HCT116 (cell line): ENCODE measurements around the gene ADGRA1. TPM values are rescaled to one million over a fixed set of nuclear protein-coding genes. Genes with fewer than 3 reads are reported as not detected.

Experiments used
- ATAC-seq: fragments of 200-7000 bp; cut with Tn5 transposase; 2 replicates; pipeline ENCODE4 v1.9.1; 2020; ENCODE audit warnings: mild to moderate bottlenecking, moderate library complexity
- BruUV-seq: library from RNA; stranded (reverse); fragments of 400-500 nt; replicated peaks from 2 replicates; lab custom pipeline; 2021; lab: Mats Ljungman, UMichigan
- CTCF ChIA-PET: fragments of 300-600 bp; sonication (Branson Sonifier 250); formaldehyde crosslinking; loops from one replicate; lab custom pipeline; 2021; ENCODE audit warnings: antibody characterized with exemption; lab: Charles Lee
- POLR2A ChIA-PET: fragments of 300-600, 350-600 bp; sonication (Branson Sonifier 250); formaldehyde crosslinking; loops from one replicate; lab custom pipeline; 2021; ENCODE audit warnings: antibody characterized with exemption; lab: Charles Lee
- RAD21 ChIA-PET, 2 experiments: fragments of 300-600 bp; sonication (Branson Sonifier 250); formaldehyde crosslinking; loops; one replicate each; lab custom pipeline; 2023; ENCODE audit warnings: low total read pairs in 2 of 2; ENCODE audit not compliant: uncharacterized antibody in 2 of 2, unreplicated experiment in 2 of 2, low non-redundant PET in 1 of 2; lab: Charles Lee
- DNase-seq: peaks from one replicate; pipeline ENCODE4 v3.0.0-alpha.2; 2010; ENCODE audit warnings: low read depth, low spot score
- H2AFZ ChIP-seq: fragments of 200-600 bp; shearing (Covaris generic), sonication (generic); 2 replicates; pipeline ENCODE4 v1.6.1; 2017; ENCODE audit warnings: low read depth, mixed run types, mixed read lengths, antibody characterized with exemption, low read length; ENCODE audit not compliant: poor library complexity, severe bottlenecking
- H3K27ac ChIP-seq: 2 replicates; pipeline ENCODE4 v1.5.1; 2012; ENCODE audit warnings: low read depth, low read length
- H3K27me3 ChIP-seq: fragments of 200-600 bp; sonication (generic); 2 replicates; pipeline ENCODE4 v1.6.1; 2016; ENCODE audit warnings: mixed run types, low read length, mixed read lengths; ENCODE audit not compliant: insufficient read depth
- H3K36me3 ChIP-seq, 2 experiments: fragments of 200-500 bp in 1 of 2; fragments of 200-600 bp in 1 of 2; sonication (Bioruptor generic) in 1 of 2; sonication (generic) in 1 of 2; 2 replicates each; pipeline versions ENCODE4 v1.5.1 to v1.6.1; 2014 to 2016; ENCODE audit warnings: low read length in 2 of 2, inconsistent platforms in 1 of 2, mixed read lengths in 1 of 2, mixed run types in 1 of 2; ENCODE audit not compliant: insufficient read depth in 2 of 2, control insufficient read depth in 1 of 2
- H3K4me1 ChIP-seq, 2 experiments: fragments of 200-600 bp in 1 of 2; sonication (generic) in 1 of 2; 2 replicates each; pipeline versions ENCODE4 v1.5.1 to v1.6.1; 2012 to 2017; ENCODE audit warnings: low read length in 2 of 2, inconsistent platforms in 1 of 2, mild to moderate bottlenecking in 1 of 2, mixed read lengths in 1 of 2, mixed run types in 1 of 2, moderate library complexity in 1 of 2; ENCODE audit not compliant: insufficient read depth in 2 of 2, control insufficient read depth in 1 of 2
- H3K4me2 ChIP-seq: fragments of 200-600 bp; sonication (generic); 2 replicates; pipeline ENCODE4 v1.6.1; 2017; ENCODE audit warnings: mixed run types, low read length, mixed read lengths
- H3K4me3 ChIP-seq, 2 experiments: fragments of 200-600 bp in 1 of 2; sonication (generic) in 1 of 2; replicated peaks in 1 of 2; 2 replicates each; pipeline ENCODE4 v1.5.1; 2011 to 2016; ENCODE audit warnings: low read length in 2 of 2, control low read depth in 1 of 2, low read depth in 1 of 2, mild to moderate bottlenecking in 1 of 2, mixed read lengths in 1 of 2, mixed run types in 1 of 2
- H3K79me2 ChIP-seq: fragments of 200-600 bp; sonication (generic); 2 replicates; pipeline ENCODE4 v1.6.1; 2017; ENCODE audit warnings: mild to moderate bottlenecking, mixed run types, low read length, moderate library complexity, mixed read lengths; ENCODE audit not compliant: insufficient read depth
- H3K9ac ChIP-seq: fragments of 200-600 bp; sonication (generic); 2 replicates; pipeline ENCODE4 v1.6.1; 2016; ENCODE audit warnings: low read length, mixed read lengths
- H3K9me2 ChIP-seq: fragments of 200-600 bp; sonication (generic), shearing (Covaris generic); 2 replicates; pipeline ENCODE4 v1.6.1; 2017; ENCODE audit warnings: mixed run types, mild to moderate bottlenecking, moderate library complexity; ENCODE audit not compliant: insufficient read depth
- H3K9me3 ChIP-seq, 2 experiments: fragments of 200-500 bp in 1 of 2; fragments of 200-600 bp in 1 of 2; sonication (Bioruptor generic) in 1 of 2; sonication (generic) in 1 of 2; 2 replicates each; pipeline ENCODE4 v1.6.1; 2014 to 2017; ENCODE audit warnings: low read length in 2 of 2, mixed read lengths in 2 of 2, inconsistent platforms in 1 of 2, low read depth in 1 of 2, mild to moderate bottlenecking in 1 of 2, mixed run types in 1 of 2, moderate library complexity in 1 of 2; ENCODE audit not compliant: control insufficient read depth in 1 of 2, insufficient read depth in 1 of 2
- H4K20me1 ChIP-seq: fragments of 200-600 bp; sonication (generic), shearing (Covaris generic); 2 replicates; pipeline ENCODE4 v1.6.1; 2017; ENCODE audit warnings: mixed run types, mild to moderate bottlenecking, moderate library complexity; ENCODE audit not compliant: insufficient read depth
- CBX3 ChIP-seq: IDR thresholded peaks from 2 replicates; pipeline ENCODE4 v1.6.1; 2012; ENCODE audit warnings: low read depth
- CTCF ChIP-seq, 3 experiments: fragments of 200-600 bp in 1 of 3; sonication (generic) in 1 of 3; IDR thresholded peaks in 2 of 3; conservative IDR thresholded peaks in 1 of 3; 2 replicates each; pipeline ENCODE4 v1.5.1; 2012 to 2017; ENCODE audit warnings: low read depth in 2 of 3, low read length in 2 of 3, antibody characterized with exemption in 1 of 3, borderline replicate concordance in 1 of 3, control low read depth in 1 of 3, mild to moderate bottlenecking in 1 of 3, mixed read lengths in 1 of 3, mixed run types in 1 of 3, moderate library complexity in 1 of 3; ENCODE audit not compliant: insufficient read depth in 1 of 3
- EGR1 ChIP-seq: IDR thresholded peaks from 2 replicates; pipeline ENCODE4 v1.6.1; 2012; ENCODE audit warnings: low read depth
- ELF1 ChIP-seq: IDR thresholded peaks from 2 replicates; pipeline ENCODE4 v1.6.1; 2012; ENCODE audit warnings: low read depth, borderline replicate concordance
- EZH2 ChIP-seq: fragments of 200-600 bp; sonication (generic); IDR thresholded peaks from 2 replicates; pipeline ENCODE4 v1.6.1; 2017; ENCODE audit warnings: antibody characterized with exemption, mixed run types
- FOSL1 ChIP-seq: IDR thresholded peaks from 2 replicates; pipeline ENCODE4 v1.6.1; 2012; ENCODE audit warnings: low read depth
- JUND ChIP-seq: IDR thresholded peaks from 2 replicates; pipeline ENCODE4 v1.6.1; 2012
- MAX ChIP-seq: IDR thresholded peaks from 2 replicates; pipeline ENCODE4 v1.6.1; 2012
- POLR2A ChIP-seq: IDR thresholded peaks from 2 replicates; pipeline ENCODE4 v1.7.0; 2011; ENCODE audit warnings: borderline replicate concordance; ENCODE audit not compliant: insufficient read depth, insufficient read length; ENCODE audit errors: extremely low read depth
- POLR2AphosphoS5 ChIP-seq: IDR thresholded peaks from 2 replicates; pipeline ENCODE4 v1.6.1; 2011; ENCODE audit warnings: mild to moderate bottlenecking, low read depth, low read length, moderate library complexity
- RAD21 ChIP-seq: IDR thresholded peaks from 2 replicates; pipeline ENCODE4 v1.6.1; 2012; ENCODE audit warnings: low read depth, mild to moderate bottlenecking
- REST ChIP-seq: IDR thresholded peaks from 2 replicates; pipeline ENCODE4 v1.6.1; 2012; ENCODE audit warnings: low read depth
- SIN3A ChIP-seq: IDR thresholded peaks from 2 replicates; pipeline ENCODE4 v1.6.1; 2012; ENCODE audit warnings: low read depth
- SP1 ChIP-seq: IDR thresholded peaks from 2 replicates; pipeline ENCODE4 v1.6.1; 2012; ENCODE audit warnings: low read depth
- SRF ChIP-seq: IDR thresholded peaks from 2 replicates; pipeline ENCODE4 v1.6.1; 2012; ENCODE audit warnings: low read depth
- TCF7L2 ChIP-seq: IDR thresholded peaks from 2 replicates; pipeline ENCODE4 v1.7.0; 2011; ENCODE audit warnings: borderline replicate concordance, inconsistent platforms; ENCODE audit not compliant: insufficient read depth, insufficient read length; ENCODE audit errors: extremely low read depth
- ZFX ChIP-seq: fragments of 450-650 bp; IDR thresholded peaks from 2 replicates; pipeline ENCODE4 v1.6.1; 2017
- ZNF274 ChIP-seq: fragments of 200-500 bp; sonication (Bioruptor generic); IDR thresholded peaks from 2 replicates; pipeline ENCODE4 v1.6.1; 2014; ENCODE audit warnings: mild to moderate bottlenecking, low read depth, low read length, inconsistent platforms
- intact Hi-C: fragments of 100-400 bp; cut with micrococcal nuclease; formaldehyde crosslinking; loops from 2 replicates; pipeline ENCODE4 v1.10.0; 2022
- total RNA-seq: library from RNA; stranded (reverse); gene quantifications from one replicate; pipeline ENCODE4 v1.2.1, GENCODE V29; 2021; ENCODE audit not compliant: unreplicated experiment

Gene ADGRA1
- total RNA-seq, 1 experiment from 2014 or later, result not detected

GRCh38 chr10:133107442-133107841 is 19.7 kb downstream of the ADGRA1 start:
- RAD21 ChIA-PET, result no interaction called here
- Histone ChIP-seq H3K27me3 (no peaks in the 10 kb centered on the region), H3K79me2 (no peaks in the 10 kb centered on the region), H3K4me1 (peaks cover 2 to 11% of the 10 kb centered on the region in 2 experiments; a peak in 2 of 4 replicates), H3K9ac (no peak overlapping the region), H4K20me1 (no peaks in the 10 kb centered on the region), H3K36me3 (no peaks in the 10 kb centered on the region), H3K27ac (no peak overlapping the region), H3K9me3 (no peaks in the 10 kb centered on the region; a peak in 1 of 4 replicates), H3K4me3 (no peak overlapping the region), H3K4me2 (no peak overlapping the region), H2AFZ (no peak overlapping the region), H3K9me2 (no peaks in the 10 kb centered on the region)
- CTCF ChIA-PET, result no interaction called here
- no peak for ATAC-seq
- DNase-seq, result no peak
- intact Hi-C loops, result no loop called here
- BruUV-seq, result no TSS peak
- POLR2A ChIA-PET, result no interaction called here
- TF ChIP-seq CTCF (IDR thresholded peaks at IDR 0.05 in 2 of 3, conservative IDR thresholded peaks at IDR 0.05 in 1 of 3; ENCODE audit: borderline replicate concordance in 1 of 3, insufficient read depth in 1 of 3, low read depth in 2 of 3, low read length in 2 of 3), result no peak
- no peak for TF ChIP-seq FOSL1
- no peak for TF ChIP-seq CBX3
- no peak for TF ChIP-seq POLR2AphosphoS5
- TF ChIP-seq EZH2, result no peak
- TF ChIP-seq SRF, result no peak
- no peak for TF ChIP-seq POLR2A
- no peak for TF ChIP-seq ELF1
- TF ChIP-seq JUND, result no peak
- no peak for TF ChIP-seq EGR1
- TF ChIP-seq RAD21, result no peak
- TF ChIP-seq ZNF274, result no peak
- TF ChIP-seq ZFX, result no peak
- no peak for TF ChIP-seq SP1
- TF ChIP-seq MAX, result no peak
- TF ChIP-seq REST, result no peak
- no peak for TF ChIP-seq SIN3A
- no peak for TF ChIP-seq TCF7L2
